Raji (cell line): ENCODE measurements around the gene SCAANT1.

Experiments used
- POLR2A ChIP-seq: IDR thresholded peaks from 2 replicates; pipeline ENCODE4 v1.6.1; 2011; ENCODE audit warnings: low read depth, low read length, control low read depth; ENCODE audit not compliant: insufficient read depth

Gene SCAANT1

DNA sequence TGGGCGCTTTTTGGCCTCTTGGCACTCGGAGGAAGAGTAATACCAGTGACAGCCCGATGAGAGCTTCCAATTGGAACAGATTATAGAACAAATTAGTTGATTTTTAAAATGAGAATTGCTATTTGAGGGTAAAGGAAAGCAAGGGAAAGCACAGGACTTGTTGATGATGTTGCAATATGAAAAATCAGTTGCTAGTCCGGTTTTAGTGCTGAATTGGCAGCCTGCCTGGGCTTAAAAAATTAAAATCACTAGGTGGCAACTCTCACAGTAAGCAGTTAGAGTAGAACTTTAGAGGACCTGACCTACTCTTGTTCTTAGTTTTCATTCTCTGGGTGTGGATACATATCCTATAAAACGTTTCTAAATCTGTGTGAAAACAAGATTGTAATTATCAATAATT is 2.1 kb upstream of the SCAANT1 start:
- TF ChIP-seq POLR2A, result no peak

DNA sequence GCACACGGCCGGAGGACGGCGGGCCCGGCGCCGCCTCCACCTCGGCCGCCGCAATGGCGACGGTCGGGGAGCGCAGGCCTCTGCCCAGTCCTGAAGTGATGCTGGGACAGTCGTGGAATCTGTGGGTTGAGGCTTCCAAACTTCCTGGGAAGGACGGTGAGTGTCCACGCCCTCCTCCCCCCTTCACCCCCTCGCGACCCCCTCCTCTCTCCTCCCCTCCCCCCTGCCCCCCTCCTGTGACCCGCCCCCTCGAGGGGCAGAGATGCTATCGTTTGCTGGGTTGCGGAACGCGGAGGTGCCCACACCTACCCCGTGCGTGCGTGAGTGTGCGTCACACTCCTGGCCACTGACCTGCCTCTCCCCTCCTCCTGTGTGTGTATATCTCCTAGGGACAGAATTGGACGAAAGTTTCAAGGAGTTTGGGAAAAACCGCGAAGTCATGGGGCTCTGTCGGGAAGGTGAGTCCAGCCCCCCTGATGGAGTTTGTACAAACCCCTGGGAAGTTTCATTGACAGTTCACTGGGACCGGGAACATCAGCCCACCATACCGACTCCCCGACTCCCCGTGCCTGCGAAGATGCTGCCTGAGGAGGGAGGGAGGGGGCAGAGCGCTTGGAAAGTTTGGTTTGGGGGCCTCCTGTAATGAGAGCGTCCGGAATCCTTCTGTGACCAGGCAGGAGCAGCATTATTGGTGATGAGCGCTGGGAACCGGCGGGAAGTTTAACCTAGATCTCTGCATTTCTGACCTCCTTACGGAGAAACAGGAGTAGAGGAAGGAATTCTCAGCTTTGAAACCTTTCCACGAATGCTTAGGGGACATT is 795 bp upstream of the SCAANT1 start:
- no peak for TF ChIP-seq POLR2A

DNA sequence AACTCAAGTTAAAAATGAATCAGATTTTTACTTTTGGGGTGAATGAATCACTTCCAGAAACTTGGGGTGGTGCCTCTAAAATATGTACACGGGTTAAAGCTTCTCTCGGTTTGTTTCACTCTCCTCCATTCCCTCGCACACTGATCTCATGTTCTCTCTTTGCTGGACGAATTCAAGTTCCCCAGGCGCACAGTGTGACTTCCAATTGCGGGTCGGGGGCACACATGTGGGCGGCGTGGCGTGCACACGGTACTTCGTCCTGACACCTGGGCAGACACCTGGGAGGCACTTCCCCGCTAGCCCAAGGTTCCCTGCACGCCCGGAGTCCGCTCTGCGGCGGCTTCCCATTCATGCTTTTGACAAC is 692 bp downstream of the SCAANT1 start:
- no peak for TF ChIP-seq POLR2A

DNA sequence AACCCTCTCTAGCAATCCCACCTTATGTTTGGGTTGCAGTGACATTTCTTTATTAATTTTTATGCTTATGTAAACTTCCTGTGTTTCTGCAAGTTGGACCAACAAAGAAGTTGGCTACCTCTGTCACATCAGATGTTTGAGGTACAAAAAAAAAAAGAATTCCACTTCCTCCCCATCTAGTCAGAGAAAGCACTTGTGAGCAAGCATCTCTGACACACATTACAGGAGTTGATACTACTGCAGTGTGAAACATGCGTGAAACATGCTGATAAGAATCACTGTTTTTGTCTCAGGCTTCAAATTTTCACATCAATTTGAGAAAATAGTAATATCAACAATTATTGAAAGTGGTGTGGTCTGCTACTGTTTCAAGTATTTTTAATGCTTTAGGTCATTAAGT is 1.3 kb downstream of the SCAANT1 start:
- no peak for TF ChIP-seq POLR2A

DNA sequence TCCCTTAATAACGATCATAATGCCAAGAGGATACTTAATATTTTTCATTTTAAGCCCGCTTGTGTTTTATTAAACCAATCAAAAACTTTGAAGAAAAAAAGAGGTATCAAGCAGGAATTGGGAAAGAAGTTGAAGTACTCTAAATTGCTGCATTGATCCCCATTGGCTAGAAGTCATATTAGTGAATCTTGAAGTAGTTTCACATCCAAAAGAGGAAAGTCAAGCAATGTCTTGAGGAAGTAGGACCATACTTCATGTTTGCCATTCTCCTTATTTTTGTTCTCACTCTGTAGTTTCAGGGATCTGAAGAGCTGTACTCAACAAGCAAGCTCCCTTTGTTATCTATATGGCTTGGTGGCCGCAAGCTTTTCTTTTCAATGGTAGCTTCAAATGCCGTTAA is 2.2 kb downstream of the SCAANT1 start:
- no peak for TF ChIP-seq POLR2A

DNA sequence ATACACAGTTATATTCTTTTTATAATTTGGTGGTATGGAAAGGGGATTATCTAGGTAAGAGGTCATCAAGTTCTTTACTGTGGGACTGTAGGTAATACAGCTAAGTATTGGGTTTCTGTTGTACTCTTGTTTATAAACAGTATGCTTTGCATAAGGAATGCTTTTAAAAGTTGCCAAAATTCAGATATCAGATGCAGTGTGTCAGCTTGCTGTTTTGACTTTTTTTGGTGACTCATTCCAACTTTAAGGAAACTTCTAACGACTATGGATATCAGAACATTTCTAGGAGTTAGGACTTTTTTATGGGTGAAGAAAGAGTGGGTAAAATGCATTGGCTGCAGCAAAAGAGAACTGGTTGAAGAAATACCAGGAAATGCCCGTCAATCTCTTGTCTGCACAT is 2.8 kb downstream of the SCAANT1 start:
- TF ChIP-seq POLR2A, result no peak

DNA sequence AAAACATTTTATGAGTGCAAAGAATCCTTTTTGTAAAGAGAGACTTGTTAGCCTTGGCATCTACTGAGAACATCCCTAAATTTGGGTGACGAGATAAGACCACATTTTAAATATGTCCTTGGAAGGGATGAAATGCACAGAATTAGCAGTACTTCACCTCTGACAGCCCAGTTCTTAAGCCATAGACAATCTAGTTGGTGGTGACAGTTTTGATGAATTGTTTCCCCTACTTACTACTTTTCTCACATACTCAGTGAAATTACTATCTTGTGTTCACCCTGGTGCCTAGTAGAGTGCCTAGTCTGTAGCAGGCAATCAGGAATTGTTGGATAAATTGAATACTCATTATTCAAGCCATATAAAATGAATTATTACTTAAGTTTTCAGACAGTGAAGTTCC is 3.4 kb downstream of the SCAANT1 start:
- no peak for TF ChIP-seq POLR2A

DNA sequence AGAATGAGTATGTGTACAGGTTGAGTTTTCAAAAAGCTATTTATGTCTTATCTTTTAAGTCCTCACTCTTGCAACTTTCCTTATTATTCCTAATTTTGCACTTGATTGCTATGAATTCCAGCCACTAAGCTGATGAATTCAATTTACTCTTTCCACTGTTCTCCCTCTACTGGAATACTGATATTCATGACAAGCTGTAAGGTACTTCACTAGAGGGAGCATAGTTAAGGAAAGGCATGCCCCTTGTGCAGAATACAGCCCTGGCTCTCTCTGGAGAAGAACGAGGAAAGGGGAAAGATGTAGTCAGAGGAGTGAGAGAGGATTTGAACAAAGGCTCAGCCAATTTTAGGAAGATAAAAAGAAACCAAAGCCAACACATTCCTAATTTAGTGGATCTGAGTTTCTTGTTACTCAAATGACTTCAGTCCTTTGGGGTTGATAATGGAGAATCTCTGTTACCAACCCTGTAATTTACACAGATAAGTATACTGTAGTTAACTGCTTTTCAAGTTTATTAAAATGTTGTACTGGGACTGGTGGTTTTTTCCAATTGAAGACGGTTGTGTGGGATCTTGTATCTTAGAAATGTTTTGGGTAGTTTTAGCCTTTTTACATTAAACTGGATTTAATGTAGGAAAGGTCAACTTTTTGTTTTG is 4.0 kb downstream of the SCAANT1 start:
- TF ChIP-seq POLR2A, result no peak

DNA sequence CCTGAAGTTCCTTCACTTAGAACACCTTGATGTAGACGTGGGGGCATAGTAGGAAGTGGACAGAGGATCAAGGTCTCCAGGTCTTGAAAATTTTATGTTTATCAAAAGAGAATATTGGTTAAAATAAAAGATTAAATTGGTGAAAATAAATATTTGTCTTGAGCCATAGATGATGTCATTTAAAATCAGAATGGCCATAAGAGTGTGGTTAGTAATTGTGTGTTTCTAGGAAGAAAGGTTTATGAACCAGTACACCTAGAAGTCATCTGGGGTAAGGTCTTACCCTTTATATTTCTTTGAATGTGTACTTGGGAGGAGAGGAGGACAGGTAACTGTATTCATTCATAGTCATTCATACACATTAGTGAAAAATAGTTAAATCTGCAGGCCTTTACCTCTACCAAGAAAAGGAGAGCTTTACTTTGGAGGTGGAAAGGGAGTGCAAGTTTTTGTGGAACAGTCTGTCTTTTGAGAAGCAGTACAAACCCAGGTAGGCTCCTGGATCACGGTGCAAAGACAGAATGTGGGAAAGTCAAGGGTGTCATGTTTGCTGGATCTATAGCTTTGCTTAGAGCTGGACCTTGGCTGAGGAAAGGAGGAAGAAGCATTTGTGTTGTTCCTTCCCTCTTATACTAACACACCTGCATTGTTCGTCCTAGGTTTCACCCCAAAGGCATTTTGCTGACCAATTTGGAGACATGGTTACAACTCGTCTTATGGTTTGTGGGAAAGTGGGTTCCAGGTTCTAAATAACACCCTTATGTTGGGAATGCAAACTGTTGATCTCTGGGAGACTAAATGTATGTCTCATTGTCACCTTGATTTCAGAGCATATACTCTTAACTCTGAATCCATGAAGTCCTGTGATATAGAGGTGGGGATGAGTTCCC is 6.2 kb downstream of the SCAANT1 start:
- TF ChIP-seq POLR2A, result no peak

DNA sequence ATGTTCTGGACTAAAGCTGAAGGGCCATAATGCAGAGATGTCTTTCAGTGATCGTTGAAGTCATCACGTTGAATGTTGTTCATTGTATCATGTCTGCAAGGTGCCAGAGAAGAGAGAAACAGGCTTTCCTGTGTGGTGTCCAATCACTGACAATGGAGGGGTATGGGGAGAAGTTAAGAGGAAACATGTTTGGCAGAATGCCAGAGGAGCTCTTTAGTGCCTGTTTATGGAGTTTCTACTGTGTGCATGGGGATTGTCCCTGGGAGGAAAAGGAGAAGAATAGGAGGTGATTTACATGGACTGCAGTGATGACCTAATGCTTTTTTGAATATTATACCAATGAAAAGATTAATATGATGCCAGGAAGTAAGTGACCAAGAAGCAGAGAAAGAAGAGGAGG is 11.7 kb downstream of the SCAANT1 start:
- no peak for TF ChIP-seq POLR2A

DNA sequence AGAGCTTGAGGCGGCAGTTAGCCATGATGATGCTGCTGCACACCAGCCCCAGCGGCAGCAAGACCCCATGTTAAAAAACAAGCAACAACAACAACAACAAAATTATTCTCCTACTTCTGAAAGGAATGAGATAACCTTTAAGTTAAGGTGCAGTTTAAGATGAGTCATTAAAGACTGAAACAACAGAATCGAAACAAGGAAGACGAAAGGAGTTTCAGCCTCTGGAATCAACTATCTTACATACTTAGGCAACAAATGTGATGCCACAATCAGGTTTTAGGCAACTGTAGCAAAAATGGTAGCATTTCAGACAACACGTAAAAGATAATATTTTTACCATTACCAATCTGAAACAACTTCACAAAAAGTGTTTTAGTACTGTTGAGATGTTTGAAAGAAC is 12.2 kb downstream of the SCAANT1 start:
- no peak for TF ChIP-seq POLR2A

DNA sequence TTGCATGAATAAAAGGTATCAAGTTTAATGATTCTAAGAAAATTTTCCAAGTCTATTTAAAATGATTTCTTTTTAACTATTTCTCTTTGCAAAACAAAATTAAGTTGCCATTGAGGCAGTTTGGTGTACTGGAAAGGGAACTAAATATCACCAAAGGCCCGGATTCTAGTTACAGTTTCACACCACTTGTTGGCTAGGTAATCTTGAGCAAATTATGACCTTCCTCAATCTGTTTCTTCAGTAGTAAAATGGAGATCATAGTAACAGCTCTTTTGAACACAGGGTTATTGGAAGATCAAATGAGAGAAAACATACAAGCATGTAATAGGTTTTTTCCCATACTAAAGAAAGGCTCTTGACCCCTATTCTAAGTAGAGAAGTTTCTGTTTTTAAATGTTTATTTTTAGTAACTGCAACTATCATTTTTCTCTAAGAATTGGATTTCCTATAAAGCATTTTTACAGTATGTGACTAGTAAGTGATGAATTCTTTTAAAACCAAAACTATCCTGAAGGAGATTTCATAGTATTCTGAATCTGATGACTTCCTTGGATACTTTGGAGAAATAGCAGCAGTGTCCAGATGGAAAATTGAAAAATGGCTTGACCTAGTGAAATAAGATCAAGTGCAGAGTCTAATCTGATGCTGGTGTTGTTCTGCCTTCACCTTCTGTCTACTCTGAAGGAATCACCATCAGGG is 15.7 kb downstream of the SCAANT1 start:
- TF ChIP-seq POLR2A, result no peak

DNA sequence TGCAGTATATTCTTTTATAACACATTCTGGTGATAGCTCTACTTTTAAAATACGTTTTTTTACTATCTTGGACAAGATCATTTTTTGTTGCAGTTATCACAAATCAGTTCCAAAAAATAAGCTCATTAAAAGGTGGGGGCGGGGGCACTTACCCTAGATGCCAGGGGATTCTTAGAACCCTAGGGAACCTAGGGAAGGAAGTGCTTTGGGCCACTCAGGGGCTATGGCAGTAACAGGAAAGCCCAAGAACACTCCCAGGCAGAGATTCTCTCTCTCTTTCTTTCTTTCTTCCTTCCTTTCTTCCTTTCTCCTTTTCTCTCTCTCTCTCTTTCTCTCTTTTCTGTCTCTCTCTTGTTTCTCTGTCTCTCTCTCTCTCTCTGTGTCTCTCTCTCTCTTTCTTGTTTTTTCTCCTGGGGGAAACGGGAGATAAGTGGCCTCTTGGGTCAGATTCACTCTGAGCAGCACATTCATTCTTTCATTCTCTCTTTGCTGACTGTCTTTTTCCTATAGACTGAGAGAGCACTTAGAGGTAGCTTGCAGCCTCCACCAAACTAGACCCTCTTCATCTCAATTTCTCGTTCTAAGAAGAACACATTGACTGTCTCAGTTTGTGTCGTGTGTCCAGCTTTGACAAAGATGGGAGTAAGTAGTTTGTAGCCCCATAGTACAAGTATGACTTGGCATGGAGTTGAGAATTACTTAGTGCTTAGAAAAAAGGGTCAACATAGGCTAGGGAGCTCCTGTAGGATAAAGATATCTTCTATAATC is 16.6 kb downstream of the SCAANT1 start:
- TF ChIP-seq POLR2A, result no peak

DNA sequence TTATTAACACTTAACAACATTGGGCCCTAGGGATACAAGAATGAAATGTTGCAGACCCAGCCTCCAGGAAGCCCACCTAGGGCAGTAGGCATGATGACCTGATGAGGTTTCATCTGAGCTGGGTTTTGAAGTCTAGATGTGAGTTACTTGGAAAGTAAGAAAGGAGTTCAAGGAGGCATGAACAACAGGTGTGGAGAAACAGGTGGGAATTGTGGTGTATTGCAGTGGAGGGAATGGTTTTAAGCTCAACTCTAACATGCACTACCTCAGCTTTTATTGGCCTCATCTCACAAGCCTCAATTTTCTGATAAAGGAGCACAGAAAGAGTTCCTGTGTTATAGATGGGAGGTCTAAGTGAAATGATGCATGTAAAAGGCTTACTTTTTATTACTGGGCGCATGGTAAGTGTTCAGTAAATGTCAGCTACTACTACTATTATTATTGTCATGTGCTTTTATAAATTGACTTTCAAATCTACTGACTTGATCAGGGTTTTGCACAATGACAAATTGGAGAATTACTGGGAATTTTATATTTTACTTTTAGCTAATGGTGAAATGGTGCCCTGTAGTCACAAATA is 19.3 kb downstream of the SCAANT1 start:
- no peak for TF ChIP-seq POLR2A

DNA sequence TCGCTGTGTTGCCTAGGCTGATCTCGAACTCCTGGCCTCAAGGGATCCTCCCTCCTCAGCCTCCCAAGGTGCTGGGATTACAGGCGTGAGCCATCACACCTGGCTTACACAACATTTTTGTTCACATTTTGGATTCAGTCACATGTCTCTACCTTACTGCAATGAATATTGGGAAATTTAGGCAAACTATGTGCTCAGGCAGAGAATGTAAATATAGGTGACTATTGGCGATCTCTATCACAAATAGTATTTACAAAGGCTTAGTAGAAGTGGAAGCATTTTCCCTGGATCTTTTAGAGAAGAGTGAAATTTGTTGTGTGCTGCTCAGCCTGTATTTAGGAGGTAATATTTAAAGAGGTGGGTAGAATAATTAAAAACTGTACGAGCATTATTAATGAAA is 20.7 kb downstream of the SCAANT1 start:
- TF ChIP-seq POLR2A, result no peak

DNA sequence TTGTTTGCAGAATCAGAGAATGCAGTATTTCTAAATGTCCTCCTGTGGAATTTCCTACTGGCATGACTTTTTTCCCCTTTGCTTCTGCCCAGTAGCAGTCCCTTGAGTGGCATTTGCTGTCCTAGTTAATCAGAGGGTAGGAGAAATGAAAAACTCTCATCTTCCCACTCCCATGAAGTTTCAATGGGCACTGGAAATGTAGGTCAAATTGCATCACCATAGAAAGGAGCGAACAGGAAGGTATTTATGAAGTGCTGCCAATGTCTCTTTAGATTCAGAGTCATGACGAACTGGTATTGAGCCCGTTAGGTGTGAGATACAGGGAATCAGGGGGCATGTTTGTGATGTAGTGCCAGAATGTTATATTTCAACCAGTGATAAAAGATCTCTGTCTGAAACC is 25.3 kb downstream of the SCAANT1 start:
- no peak for TF ChIP-seq POLR2A
